ENCODE results near the gene CAVIN1.
"Not testable (repeated sequence)": the region's sequence is repeated elsewhere in the genome, so short reads cannot be mapped to it uniquely, and the experiment has no call there.

The CAVIN1 gene

GRCh38 chr17:42394838-42395237 is 28.2 kb downstream of the CAVIN1 start:
- no peak overlapping the region for H3K9ac ChIP-seq (ENCODE audit: low read length)
- no peaks in the 10 kb centered on the region for H4K20me1 ChIP-seq (ENCODE audit: low read depth, low read length)
- H3K4me3 ChIP-seq (ENCODE audit: insufficient read depth, low read length, poor library complexity, severe bottlenecking): no peak overlapping the region

GRCh38 chr17:42392692-42393415 is 30.2 kb downstream of the CAVIN1 start:
- Histone ChIP-seq H3K9ac (ENCODE audit: low read length) (no peak overlapping the region), H2AFZ (ENCODE audit: low read depth, low read length, severe bottlenecking) (no peak overlapping the region), H3K4me2 (ENCODE audit: low read depth, low read length, poor library complexity, severe bottlenecking) (no peak overlapping the region), H3K27me3 (ENCODE audit: low read length) (no peaks in the 10 kb centered on the region), H4K20me1 (ENCODE audit: low read depth, low read length) (no peaks in the 10 kb centered on the region), H3F3A (ENCODE audit: insufficient read depth) (no peaks in the 10 kb centered on the region), H3K36me3 (ENCODE audit: low read length) (no peaks in the 10 kb centered on the region), H3K9me2 (replicated peaks; ENCODE audit: insufficient read depth, low read length) (no peaks in the 10 kb centered on the region), H3K79me2 (ENCODE audit: insufficient read depth, low read length) (no peaks in the 10 kb centered on the region), H3K27ac (ENCODE audit: low read depth, low read length) (no peak overlapping the region), H3K4me3 (ENCODE audit: insufficient read depth, low read length, poor library complexity, severe bottlenecking) (no peak overlapping the region), H3K9me3 (ENCODE audit: insufficient read depth, low read length) (no peaks in the 10 kb centered on the region)
- TF ChIP-seq CTCF (IDR thresholded peaks at IDR 0.05; ENCODE audit: insufficient read depth, low read length, poor library complexity, severe bottlenecking) (no peak), EZH2phosphoT487 (conservative IDR thresholded peaks at IDR 0.05; ENCODE audit: low read length) (no peak)

More at GRCh38 chr17:42394838-42395237, 28.2 kb downstream of the CAVIN1 start:
- Histone ChIP-seq H3K36me3 (ENCODE audit: low read length) (no peaks in the 10 kb centered on the region), H2AFZ (ENCODE audit: low read depth, low read length, severe bottlenecking) (no peak overlapping the region), H3K9me3 (ENCODE audit: insufficient read depth, low read length) (no peaks in the 10 kb centered on the region), H3F3A (ENCODE audit: insufficient read depth) (no peaks in the 10 kb centered on the region), H3K27me3 (ENCODE audit: low read length) (no peaks in the 10 kb centered on the region), H3K79me2 (ENCODE audit: insufficient read depth, low read length) (no peaks in the 10 kb centered on the region), H3K4me2 (ENCODE audit: low read depth, low read length, poor library complexity, severe bottlenecking) (no peak overlapping the region), H3K27ac (ENCODE audit: low read depth, low read length) (no peak overlapping the region), H3K9me2 (replicated peaks; ENCODE audit: insufficient read depth, low read length) (no peaks in the 10 kb centered on the region)
- no peak for TF ChIP-seq CTCF (IDR thresholded peaks at IDR 0.05; ENCODE audit: insufficient read depth, low read length, poor library complexity, severe bottlenecking)
- TF ChIP-seq EZH2phosphoT487 (conservative IDR thresholded peaks at IDR 0.05; ENCODE audit: low read length): no peak

- H4K20me1 ChIP-seq (ENCODE audit: low read depth, low read length); H3K9me3 ChIP-seq (ENCODE audit: insufficient read depth, low read length); H3K79me2 ChIP-seq (ENCODE audit: insufficient read depth, low read length); H3K27me3 ChIP-seq (ENCODE audit: low read length); H3K9ac ChIP-seq (ENCODE audit: low read length); H3K36me3 ChIP-seq (ENCODE audit: low read length); H3F3A ChIP-seq (ENCODE audit: insufficient read depth); H3K4me3 ChIP-seq (ENCODE audit: insufficient read depth, low read length, poor library complexity, severe bottlenecking); H3K4me2 ChIP-seq (ENCODE audit: low read depth, low read length, poor library complexity, severe bottlenecking); H2AFZ ChIP-seq (ENCODE audit: low read depth, low read length, severe bottlenecking); H3K9me2 ChIP-seq (replicated peaks; ENCODE audit: insufficient read depth, low read length); H3K27ac ChIP-seq (ENCODE audit: low read depth, low read length): not testable (repeated sequence)
Observed at GRCh38 chr17:42391439-42391838, 31.6 kb downstream of the CAVIN1 start.

- Histone ChIP-seq H3K9ac (ENCODE audit: low read length) (no peak overlapping the region), H2AFZ (ENCODE audit: low read depth, low read length, severe bottlenecking) (no peak overlapping the region), H4K20me1 (ENCODE audit: low read depth, low read length) (0 out of 2 replicates have a peak, but pooled peaks cover 5% of the 10 kb centered on the region), H3F3A (ENCODE audit: insufficient read depth) (no peaks in the 10 kb centered on the region), H3K36me3 (ENCODE audit: low read length) (no peaks in the 10 kb centered on the region), H3K27me3 (ENCODE audit: low read length) (no peaks in the 10 kb centered on the region), H3K79me2 (ENCODE audit: insufficient read depth, low read length) (no peaks in the 10 kb centered on the region), H3K9me2 (replicated peaks; ENCODE audit: insufficient read depth, low read length) (no peaks in the 10 kb centered on the region), H3K4me2 (ENCODE audit: low read depth, low read length, poor library complexity, severe bottlenecking) (no peak overlapping the region), H3K9me3 (ENCODE audit: insufficient read depth, low read length) (no peaks in the 10 kb centered on the region), H3K27ac (ENCODE audit: low read depth, low read length) (no peak overlapping the region), H3K4me3 (ENCODE audit: insufficient read depth, low read length, poor library complexity, severe bottlenecking) (no peak overlapping the region)
- no peak for TF ChIP-seq CTCF (IDR thresholded peaks at IDR 0.05; ENCODE audit: insufficient read depth, low read length, poor library complexity, severe bottlenecking)
- no peak for TF ChIP-seq EZH2phosphoT487 (conservative IDR thresholded peaks at IDR 0.05; ENCODE audit: low read length)
Observed at GRCh38 chr17:42389899-42390298, 33.2 kb downstream of the CAVIN1 start.

Data from SU-DHL-6 (cell line).